HepG2 (cell line): ENCODE measurements around the gene FRS2. TPM values are rescaled to one million over a fixed set of nuclear protein-coding genes. Genes with fewer than 3 reads are reported as not detected.

ENCODE experiments used
- ATAC-seq: fragments of 200-7000 bp; cut with Tn5 transposase; 3 replicates; pipeline ENCODE4 v1.9.1; 2020; ENCODE audit warnings: mild to moderate bottlenecking, moderate library complexity
- BruUV-seq: library from RNA; stranded (reverse); fragments of 400-500 nt; replicated peaks from 2 replicates; lab custom pipeline; 2021; lab: Mats Ljungman, UMichigan
- CTCF ChIA-PET: fragments of 300-600 bp; formaldehyde crosslinking; extraction: SDS; loops from one replicate; lab custom pipeline; 2021; ENCODE audit warnings: low total read pairs, inconsistent platforms, low intra/inter-chr PET ratio; lab: Yijun Ruan, JAX
- POLR2A ChIA-PET: fragments of 350-600 bp; sonication (Branson Sonifier 250); formaldehyde crosslinking; loops from one replicate; lab custom pipeline; 2020; ENCODE audit warnings: antibody characterized with exemption, inconsistent platforms; lab: Yijun Ruan, JAX
- DNase-seq: peaks from one replicate; pipeline ENCODE4 v3.0.0-alpha.2; 2015; ENCODE audit warnings: low spot score
- FAIRE-seq: peaks from 3 replicates; lab custom pipeline; 2011; peaks lifted over from hg19 to GRCh38; lab: Jason Lieb, UNC
- H2AFZ ChIP-seq: one replicate; pipeline ENCODE4 v1.6.1; 2011; ENCODE audit warnings: low read length, inconsistent platforms
- H3K27ac ChIP-seq: fragments of 300-600 bp; 3 replicates; pipeline ENCODE4 v1.8.0; 2011; ENCODE audit warnings: mixed run types, mild to moderate bottlenecking, mixed read lengths, low read length, inconsistent platforms; ENCODE audit not compliant: insufficient read depth; ENCODE audit errors: extremely low read length
- H3K27me3 ChIP-seq, 2 experiments: fragments of 200-600 bp in 1 of 2; 2 replicates in 1 of 2; 3 replicates in 1 of 2; pipeline versions ENCODE4 v1.6.0 to v1.8.0; 2011; ENCODE audit warnings: low read length in 2 of 2, mild to moderate bottlenecking in 2 of 2, moderate library complexity in 2 of 2, inconsistent platforms in 1 of 2; ENCODE audit not compliant: insufficient read depth in 2 of 2, control insufficient read depth in 1 of 2
- H3K36me3 ChIP-seq, 2 experiments: fragments of 200-600 bp in 1 of 2; replicated peaks in 1 of 2; 2 replicates in 1 of 2; 3 replicates in 1 of 2; pipeline versions ENCODE4 v1.5.1 to v1.8.0; 2011; ENCODE audit warnings: low read length in 2 of 2, inconsistent platforms in 1 of 2; ENCODE audit not compliant: insufficient read depth in 2 of 2, control insufficient read depth in 1 of 2
- H3K4me1 ChIP-seq: 2 replicates; pipeline ENCODE4 v1.5.1; 2012; ENCODE audit warnings: low read length, inconsistent platforms; ENCODE audit not compliant: insufficient read depth
- H3K4me2 ChIP-seq: 2 replicates; pipeline ENCODE4 v1.6.0; 2011; ENCODE audit warnings: low read depth, low read length, inconsistent platforms
- H3K4me3 ChIP-seq, 3 experiments: fragments of 200-600 bp in 1 of 3; sonication (generic), shearing (Covaris generic) in 1 of 3; replicated peaks in 1 of 3; 2 replicates each; pipeline ENCODE4 v1.5.1; 2011 to 2016; ENCODE audit warnings: low read length in 3 of 3, inconsistent platforms in 2 of 3, low read depth in 2 of 3, mild to moderate bottlenecking in 2 of 3, control low read depth in 1 of 3, mixed read lengths in 1 of 3; ENCODE audit not compliant: insufficient read depth in 1 of 3
- H3K79me2 ChIP-seq: one replicate; pipeline ENCODE4 v1.6.1; 2011; ENCODE audit warnings: low read length, inconsistent platforms; ENCODE audit not compliant: insufficient read depth
- H3K9ac ChIP-seq: 2 replicates; pipeline ENCODE4 v1.6.0; 2011; ENCODE audit warnings: mild to moderate bottlenecking, low read depth, low read length, inconsistent platforms; ENCODE audit not compliant: insufficient read depth
- H3K9me3 ChIP-seq: 2 replicates; pipeline ENCODE4 v1.5.1; 2012; ENCODE audit warnings: mild to moderate bottlenecking, low read length
- H4K20me1 ChIP-seq: 2 replicates; pipeline ENCODE4 v1.6.0; 2011; ENCODE audit warnings: inconsistent platforms, mild to moderate bottlenecking, low read length, moderate library complexity; ENCODE audit not compliant: insufficient read depth
- CBX2 ChIP-seq, 2 experiments: fragments of 200-600 bp in 1 of 2; sonication (generic); formaldehyde crosslinking in 1 of 2; IDR thresholded peaks; 2 replicates each; pipeline versions ENCODE4 v1.7.0 to v1.8.1; 2018 to 2022; ENCODE audit warnings: low read depth in 2 of 2, low read length in 1 of 2, mild to moderate bottlenecking in 1 of 2, missing genetic modification reagents in 1 of 2
- PAF1 ChIP-seq: IDR thresholded peaks from 2 replicates; pipeline ENCODE4 v1.6.1; 2016; ENCODE audit warnings: missing genetic modification reagents, missing compliant biosample characterization
- SRF ChIP-seq: IDR thresholded peaks from 2 replicates; pipeline ENCODE4 v1.6.1; 2011; ENCODE audit warnings: mild to moderate bottlenecking, low read depth, low read length, moderate library complexity
- ZNF20 ChIP-seq: sonication (generic); formaldehyde crosslinking; IDR thresholded peaks from 2 replicates; pipeline ENCODE4 v1.4.0; 2020; ENCODE audit warnings: mild to moderate bottlenecking, moderate library complexity, missing genetic modification reagents
- ZNF251 ChIP-seq: sonication (generic); formaldehyde crosslinking; IDR thresholded peaks from 2 replicates; pipeline ENCODE4 v1.9.0; 2021; ENCODE audit warnings: mild to moderate bottlenecking, missing genetic modification reagents
- ZNF709 ChIP-seq: sonication (generic); formaldehyde crosslinking; IDR thresholded peaks from 2 replicates; pipeline ENCODE4 v1.5.0; 2020; ENCODE audit warnings: mild to moderate bottlenecking, missing genetic modification reagents
- ZNF792 ChIP-seq: IDR thresholded peaks from 2 replicates; pipeline ENCODE4 v1.6.1; 2016
- WGBS: methylation state at CpG from one replicate; pipeline ENCODE4 v1.1.6; 2017; ENCODE audit warnings: low lambda C conversion rate; 5-methylcytosine and 5-hydroxymethylcytosine counted together
- in situ Hi-C: cut with HindIII; loops from 2 replicates; pipeline ENCODE4 v1.10.0; 2017; ENCODE audit warnings: low pct_unique_long_range_greater_than_20kb; ENCODE audit not compliant: extremely low pct_ligation_motif_present
- intact Hi-C: fragments of 100-400 bp; cut with micrococcal nuclease; formaldehyde crosslinking; loops from one replicate; pipeline ENCODE4 v1.10.0; 2022; ENCODE audit not compliant: unreplicated experiment
- polyA plus RNA-seq, 8 experiments: library from polyadenylated mRNA; depleted of rRNA in 3 of 8; stranded (reverse) in 7 of 8; unstranded in 1 of 8; fragments of >200 nt; fragmentation: Illumina TruSeq in 4 of 8; extraction: Trizol in 4 of 8; gene quantifications; 2 replicates each; pipeline versions ENCODE4 v1.2.1 to v1.2.3, GENCODE V29; 2011 to 2016; ENCODE audit warnings: low read depth in 4 of 8, missing spikeins in 1 of 8, mixed read lengths in 1 of 8; ENCODE audit not compliant: insufficient read depth in 1 of 8
- total RNA-seq, 5 experiments: library from RNA; depleted of rRNA; stranded (reverse); fragments of >200 nt; fragmentation: Illumina TruSeq; extraction: Trizol; gene quantifications; 2 replicates each; pipeline ENCODE4 v1.2.3, GENCODE V29; 2016; ENCODE audit warnings: low read depth in 1 of 5
- TF ChIP-seq, protein P1 (sequence below): sonication (generic); formaldehyde crosslinking; IDR thresholded peaks from 2 replicates; pipeline ENCODE4 v1.4.0; 2020; ENCODE audit warnings: mild to moderate bottlenecking, missing genetic modification reagents
- TF ChIP-seq, protein P2 (sequence below): IDR thresholded peaks from 2 replicates; pipeline ENCODE4 v1.6.1; 2016; ENCODE audit warnings: mild to moderate bottlenecking, missing biosample characterization, missing genetic modification reagents

FRS2 gene
- total and polyA plus RNA-seq, 2 of the 13 experiments (the other 11 are each of a cell fraction or from before 2014, with no cell fraction given), result 8.3 to 16.8 TPM

DNA sequence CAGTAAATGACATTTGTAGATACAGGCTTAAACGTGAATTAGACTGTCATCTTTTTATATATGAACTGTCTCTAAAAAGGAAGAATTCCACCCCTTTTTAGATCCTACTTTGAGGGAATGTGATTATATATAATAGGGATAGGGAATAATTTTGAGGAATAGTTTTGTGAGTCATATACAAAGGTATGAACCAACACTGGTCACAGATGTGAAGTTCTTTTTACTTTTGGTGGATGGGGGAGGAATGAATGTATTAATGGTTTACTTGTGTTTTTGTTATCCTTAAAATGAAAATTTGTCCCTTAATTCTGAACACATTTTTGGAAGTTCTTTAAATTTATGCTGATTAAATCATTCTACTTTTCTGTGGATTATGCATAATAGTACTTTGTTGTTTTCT, 30.4 kb downstream of the FRS2 start:
- intact Hi-C loops (no loop called here), in situ Hi-C loops (no loop called here)
- H3K4me2 ChIP-seq, result no peak overlapping the region
- CTCF ChIA-PET, result no interaction called here
- no peaks in the 10 kb centered on the region for H3K27me3 ChIP-seq
- H3K36me3 ChIP-seq, result no peaks in the 10 kb centered on the region
- peaks cover 6% of the 10 kb centered on the region; the same call in 1 of the 2 replicates for H4K20me1 ChIP-seq
- no TSS peak for BruUV-seq
- no peak for DNase-seq
- peaks cover 87% of the 10 kb centered on the region for H3K79me2 ChIP-seq
- H3K4me3 ChIP-seq, result no peak overlapping the region
- ATAC-seq, result no peak
- H3K27ac ChIP-seq, result no peak overlapping the region
- POLR2A ChIA-PET, result no interaction called here
- H2AFZ ChIP-seq, result no peak overlapping the region
- H3K4me1 ChIP-seq, result no peaks in the 10 kb centered on the region
- FAIRE-seq, result no peak
- TF ChIP-seq ZNF20 (no peak), ZNF251 (CRISPR knock-in tag) (no peak), CBX2 (IDR thresholded peaks at IDR 0.05; ENCODE audit: low read depth, low read length) (no peak), CBX2 (CRISPR knock-in tag; IDR thresholded peaks at IDR 0.05; ENCODE audit: low read depth) (no peak), ZNF709 (CRISPR knock-in tag) (no peak)
- no peaks in the 10 kb centered on the region for H3K9me3 ChIP-seq
- no peak overlapping the region for H3K9ac ChIP-seq
- 95% methylated on average over 1 of the region's 1 CpG for WGBS

GRCh38 chr12:69501154-69501895, 31.1 kb downstream of the FRS2 start:
- in situ Hi-C loops (no loop called here), intact Hi-C loops (no loop called here)
- H3K4me1 ChIP-seq, result no peaks in the 10 kb centered on the region
- WGBS, result 91% methylated on average over 5 of the region's 5 CpGs
- no peak overlapping the region for H3K4me2 ChIP-seq
- CTCF ChIA-PET, result no interaction called here
- FAIRE-seq (no peak), ATAC-seq (no peak), DNase-seq (no peak)
- H2AFZ ChIP-seq, result no peak overlapping the region
- POLR2A ChIA-PET, result no interaction called here
- no peaks in the 10 kb centered on the region for H3K9me3 ChIP-seq
- no peak overlapping the region for H3K4me3 ChIP-seq
- no peak overlapping the region for H3K9ac ChIP-seq
- no peaks in the 10 kb centered on the region for H3K36me3 ChIP-seq
- H3K27ac ChIP-seq, result no peak overlapping the region
- H4K20me1 ChIP-seq, result peaks cover 6% of the 10 kb centered on the region; the same call in 1 of the 2 replicates
- H3K79me2 ChIP-seq, result peaks cover 91% of the 10 kb centered on the region
- no peaks in the 10 kb centered on the region for H3K27me3 ChIP-seq
- no TSS peak for BruUV-seq
- TF ChIP-seq SRF, result no peak
- TF ChIP-seq, protein P1, sequence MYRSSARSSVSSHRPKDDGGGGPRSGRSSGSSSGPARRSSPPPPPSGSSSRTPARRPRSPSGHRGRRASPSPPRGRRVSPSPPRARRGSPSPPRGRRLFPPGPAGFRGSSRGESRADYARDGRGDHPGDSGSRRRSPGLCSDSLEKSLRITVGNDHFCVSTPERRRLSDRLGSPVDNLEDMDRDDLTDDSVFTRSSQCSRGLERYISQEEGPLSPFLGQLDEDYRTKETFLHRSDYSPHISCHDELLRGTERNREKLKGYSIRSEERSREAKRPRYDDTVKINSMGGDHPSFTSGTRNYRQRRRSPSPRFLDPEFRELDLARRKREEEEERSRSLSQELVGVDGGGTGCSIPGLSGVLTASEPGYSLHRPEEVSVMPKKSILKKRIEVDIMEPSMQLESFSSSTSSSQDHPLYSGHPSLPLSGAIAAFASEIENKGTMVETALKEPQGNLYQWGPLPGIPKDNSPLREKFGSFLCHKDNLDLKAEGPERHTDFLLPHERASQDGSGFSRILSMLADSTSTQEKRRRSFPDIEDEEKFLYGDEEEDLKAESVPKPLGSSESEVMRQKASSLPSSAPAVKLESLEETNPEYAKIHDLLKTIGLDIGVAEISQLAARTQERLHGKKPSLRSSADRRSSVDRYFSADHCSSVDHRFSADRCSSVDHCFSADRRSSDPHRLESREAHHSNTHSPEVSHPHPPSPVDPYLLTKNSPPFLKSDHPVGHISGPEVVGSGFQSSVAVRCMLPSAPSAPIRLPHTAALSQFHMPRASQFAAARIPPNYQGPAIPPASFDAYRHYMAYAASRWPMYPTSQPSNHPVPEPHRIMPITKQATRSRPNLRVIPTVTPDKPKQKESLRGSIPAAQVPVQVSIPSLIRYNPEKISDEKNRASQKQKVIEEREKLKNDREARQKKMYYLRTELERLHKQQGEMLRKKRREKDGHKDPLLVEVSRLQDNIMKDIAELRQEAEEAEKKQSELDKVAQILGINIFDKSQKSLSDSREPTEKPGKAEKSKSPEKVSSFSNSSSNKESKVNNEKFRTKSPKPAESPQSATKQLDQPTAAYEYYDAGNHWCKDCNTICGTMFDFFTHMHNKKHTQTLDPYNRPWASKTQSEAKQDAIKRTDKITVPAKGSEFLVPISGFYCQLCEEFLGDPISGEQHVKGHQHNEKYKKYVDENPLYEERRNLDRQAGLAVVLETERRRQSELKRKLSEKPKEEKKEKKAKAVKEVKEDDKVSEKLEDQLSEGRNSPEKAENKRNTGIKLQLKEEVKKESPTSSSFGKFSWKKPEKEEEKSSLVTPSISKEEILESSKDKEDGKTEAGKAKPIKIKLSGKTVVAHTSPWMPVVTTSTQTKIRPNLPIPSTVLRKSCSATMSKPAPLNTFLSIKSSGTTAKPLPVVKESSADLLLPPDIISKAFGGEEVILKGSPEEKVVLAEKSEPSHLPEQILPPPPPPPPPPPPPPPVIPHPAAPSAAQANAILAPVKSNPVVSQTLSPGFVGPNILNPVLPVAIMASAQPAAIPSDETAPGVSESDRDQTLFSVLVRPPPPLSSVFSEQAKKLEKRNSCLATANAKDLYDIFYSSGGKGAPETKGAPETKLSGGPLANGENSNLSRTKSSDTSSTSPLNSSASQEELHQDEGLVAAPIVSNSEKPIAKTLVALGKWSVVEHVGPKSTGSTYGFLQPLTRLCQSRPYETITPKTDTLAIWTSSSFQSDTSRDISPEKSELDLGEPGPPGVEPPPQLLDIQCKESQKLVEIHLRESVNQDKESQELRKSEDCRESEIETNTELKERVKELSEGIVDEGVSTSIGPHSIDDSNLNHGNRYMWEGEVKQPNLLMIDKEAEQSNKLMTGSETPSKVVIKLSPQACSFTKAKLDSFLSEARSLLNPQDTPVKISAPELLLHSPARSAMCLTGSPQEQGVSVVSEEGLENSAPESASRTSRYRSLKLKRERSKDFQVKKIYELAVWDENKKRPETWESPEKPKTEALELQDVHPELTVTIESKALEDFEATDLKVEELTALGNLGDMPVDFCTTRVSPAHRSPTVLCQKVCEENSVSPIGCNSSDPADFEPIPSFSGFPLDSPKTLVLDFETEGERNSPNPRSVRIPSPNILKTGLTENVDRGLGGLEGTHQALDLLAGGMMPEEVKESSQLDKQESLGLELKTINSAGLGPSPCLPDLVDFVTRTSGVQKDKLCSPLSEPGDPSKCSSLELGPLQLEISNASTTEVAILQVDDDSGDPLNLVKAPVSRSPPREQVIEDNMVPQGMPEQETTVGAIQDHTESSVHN (CRISPR knock-in tag), result no peak
- TF ChIP-seq, protein P2, sequence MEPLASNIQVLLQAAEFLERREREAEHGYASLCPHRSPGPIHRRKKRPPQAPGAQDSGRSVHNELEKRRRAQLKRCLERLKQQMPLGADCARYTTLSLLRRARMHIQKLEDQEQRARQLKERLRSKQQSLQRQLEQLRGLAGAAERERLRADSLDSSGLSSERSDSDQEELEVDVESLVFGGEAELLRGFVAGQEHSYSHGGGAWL (CRISPR knock-in tag), result no peak
- TF ChIP-seq ZNF792 (CRISPR knock-in tag), result no peak
- no peak for TF ChIP-seq PAF1 (CRISPR knock-in tag)
